Fibroblast of pulmonary artery (primary cell): ENCODE measurements around the gene RMRP.

Experiments used
- DNase-seq: peaks from one replicate; pipeline ENCODE4 v3.0.0-alpha.2; 2010; ENCODE audit warnings: low read depth
- H3K4me3 ChIP-seq: replicated peaks from 2 replicates; pipeline ENCODE4 v1.5.1; 2011; ENCODE audit warnings: low read depth, mild to moderate bottlenecking, control low read depth, low read length, moderate library complexity
- TF ChIP-seq, protein P1 (sequence below): IDR thresholded peaks from 2 replicates; pipeline ENCODE4 v1.5.1; 2011; ENCODE audit warnings: mild to moderate bottlenecking, control low read depth, low read length, inconsistent platforms; ENCODE audit errors: missing control alignments

The RMRP gene

GRCh38 chr9:35700942-35701341 lies 43.1 kb upstream of the RMRP start:
- no peak for DNase-seq
- TF ChIP-seq, protein P1, sequence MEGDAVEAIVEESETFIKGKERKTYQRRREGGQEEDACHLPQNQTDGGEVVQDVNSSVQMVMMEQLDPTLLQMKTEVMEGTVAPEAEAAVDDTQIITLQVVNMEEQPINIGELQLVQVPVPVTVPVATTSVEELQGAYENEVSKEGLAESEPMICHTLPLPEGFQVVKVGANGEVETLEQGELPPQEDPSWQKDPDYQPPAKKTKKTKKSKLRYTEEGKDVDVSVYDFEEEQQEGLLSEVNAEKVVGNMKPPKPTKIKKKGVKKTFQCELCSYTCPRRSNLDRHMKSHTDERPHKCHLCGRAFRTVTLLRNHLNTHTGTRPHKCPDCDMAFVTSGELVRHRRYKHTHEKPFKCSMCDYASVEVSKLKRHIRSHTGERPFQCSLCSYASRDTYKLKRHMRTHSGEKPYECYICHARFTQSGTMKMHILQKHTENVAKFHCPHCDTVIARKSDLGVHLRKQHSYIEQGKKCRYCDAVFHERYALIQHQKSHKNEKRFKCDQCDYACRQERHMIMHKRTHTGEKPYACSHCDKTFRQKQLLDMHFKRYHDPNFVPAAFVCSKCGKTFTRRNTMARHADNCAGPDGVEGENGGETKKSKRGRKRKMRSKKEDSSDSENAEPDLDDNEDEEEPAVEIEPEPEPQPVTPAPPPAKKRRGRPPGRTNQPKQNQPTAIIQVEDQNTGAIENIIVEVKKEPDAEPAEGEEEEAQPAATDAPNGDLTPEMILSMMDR = no peak
- no peak overlapping the region for H3K4me3 ChIP-seq

GRCh38 chr9:35700031-35700430 lies 42.2 kb upstream of the RMRP start:
- H3K4me3 ChIP-seq = no peak overlapping the region
- TF ChIP-seq, protein P1 = no peak
- no peak for DNase-seq

GRCh38 chr9:35698231-35698630 lies 40.4 kb upstream of the RMRP start:
- no peak overlapping the region for H3K4me3 ChIP-seq
- DNase-seq = no peak
- TF ChIP-seq, protein P1 = no peak

DNA sequence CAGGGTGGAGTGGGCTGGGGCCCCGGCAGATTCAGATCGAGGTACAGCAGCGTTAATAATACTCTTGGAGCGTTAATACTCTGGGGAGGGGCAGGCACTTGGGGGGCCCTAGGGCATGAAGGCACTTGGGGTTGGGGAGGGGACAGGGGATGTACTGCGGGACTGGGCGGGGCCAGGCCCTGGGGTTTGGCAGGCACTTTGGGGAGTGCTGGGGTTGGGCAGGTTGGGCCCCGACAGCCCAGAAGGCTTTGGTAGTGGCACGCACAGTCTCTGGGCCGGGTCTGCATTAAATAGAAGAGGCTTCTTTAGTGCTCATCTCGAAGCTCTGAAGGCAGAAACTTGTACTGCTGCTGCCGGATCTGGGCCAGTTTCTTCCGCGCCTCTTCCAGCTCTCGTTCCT lies 39.7 kb upstream of the RMRP start:
- TF ChIP-seq, protein P1 = no peak
- H3K4me3 ChIP-seq = no peak overlapping the region
- no peak for DNase-seq

GRCh38 chr9:35696520-35697215 lies 38.8 kb upstream of the RMRP start:
- DNase-seq = peak; percentile 63
- no peak overlapping the region for H3K4me3 ChIP-seq
- TF ChIP-seq, protein P1 = peak; percentile 93

DNA sequence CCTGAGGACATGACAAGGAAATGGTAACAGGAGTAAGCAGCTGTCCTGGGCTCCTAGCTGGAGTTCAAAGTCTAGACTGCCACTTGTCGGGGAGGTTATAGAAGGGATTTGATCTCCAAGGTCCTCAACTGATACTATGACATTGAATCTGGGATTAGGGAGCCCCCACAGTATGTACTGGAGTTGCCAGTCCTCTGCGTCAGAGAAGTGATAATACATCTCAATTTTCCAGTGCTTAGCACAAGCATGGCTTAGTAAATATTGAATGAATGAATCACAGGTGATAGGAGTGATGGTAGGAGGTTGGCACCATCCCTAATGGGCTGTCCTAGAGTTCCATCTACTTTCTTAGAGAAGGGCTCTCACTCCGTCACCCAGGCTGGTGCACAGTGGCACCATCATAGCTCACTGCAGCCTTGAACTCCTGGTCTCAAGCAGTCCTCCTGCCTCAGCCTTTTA lies 38.2 kb upstream of the RMRP start:
- TF ChIP-seq, protein P1 = no peak
- no peak for DNase-seq
- no peak overlapping the region for H3K4me3 ChIP-seq

DNA sequence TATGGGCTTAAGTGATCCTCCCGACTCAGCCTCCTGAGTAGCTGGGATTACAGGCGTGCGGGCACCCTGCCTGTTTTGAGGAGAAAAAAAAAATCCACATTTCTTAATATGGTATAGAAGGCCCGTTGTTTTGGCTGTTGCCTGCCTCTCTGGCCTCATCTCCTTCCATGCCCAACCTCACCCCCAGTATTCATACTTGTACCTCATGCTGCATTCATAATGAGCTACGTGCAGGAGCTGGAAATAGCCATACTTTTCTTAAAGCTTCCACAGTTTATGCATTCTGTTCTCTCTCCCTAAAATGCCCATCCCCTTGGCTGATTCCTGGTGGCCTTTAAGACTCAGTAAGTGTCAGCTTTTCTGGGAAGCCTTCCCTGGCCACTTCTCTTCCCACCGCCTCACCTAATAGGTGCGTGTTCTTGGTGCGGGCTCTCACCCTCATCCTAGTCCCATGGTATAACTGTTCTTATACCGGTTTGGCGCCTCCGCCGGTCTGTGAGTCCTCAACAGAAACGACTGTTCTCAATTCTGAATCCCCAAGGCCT lies 34.0 kb upstream of the RMRP start:
- no peak overlapping the region for H3K4me3 ChIP-seq
- TF ChIP-seq, protein P1 = no peak
- DNase-seq = no peak
